Posterior vena cava (tissue), 2 donors: Measurements from ENCODE around the gene DRC3. TPM values are rescaled to one million over a fixed set of nuclear protein-coding genes. Genes with fewer than 3 reads are reported as not detected.

Experiments used
- DNase-seq: peaks from one replicate; pipeline ENCODE4 v3.0.0-alpha.2; 2020; ENCODE audit warnings: low spot score
- intact Hi-C, 2 donors: fragments of 100-400 bp; cut with DNase I; formaldehyde crosslinking; loops; one replicate each; pipeline versions ENCODE4 v1.14.1 to v1.14.2; 2022 to 2023
- total RNA-seq, 2 donors: library from RNA; stranded (reverse); fragmentation: NEBNext Ultra II Directional; extraction: Animal tissue kit (Norgen Biotek cat#: 25700); gene quantifications; one replicate each; pipeline ENCODE4 v1.2.1, GENCODE V29; 2021
- donor health status: DM: yes; HTN: yes; CAD: no.
- donor health status: DM: yes; HTN: yes; CAD: no.

DRC3 gene
- total RNA-seq, 2 donors from 2014 or later: 1.1 to 2.4 TPM

DNA sequence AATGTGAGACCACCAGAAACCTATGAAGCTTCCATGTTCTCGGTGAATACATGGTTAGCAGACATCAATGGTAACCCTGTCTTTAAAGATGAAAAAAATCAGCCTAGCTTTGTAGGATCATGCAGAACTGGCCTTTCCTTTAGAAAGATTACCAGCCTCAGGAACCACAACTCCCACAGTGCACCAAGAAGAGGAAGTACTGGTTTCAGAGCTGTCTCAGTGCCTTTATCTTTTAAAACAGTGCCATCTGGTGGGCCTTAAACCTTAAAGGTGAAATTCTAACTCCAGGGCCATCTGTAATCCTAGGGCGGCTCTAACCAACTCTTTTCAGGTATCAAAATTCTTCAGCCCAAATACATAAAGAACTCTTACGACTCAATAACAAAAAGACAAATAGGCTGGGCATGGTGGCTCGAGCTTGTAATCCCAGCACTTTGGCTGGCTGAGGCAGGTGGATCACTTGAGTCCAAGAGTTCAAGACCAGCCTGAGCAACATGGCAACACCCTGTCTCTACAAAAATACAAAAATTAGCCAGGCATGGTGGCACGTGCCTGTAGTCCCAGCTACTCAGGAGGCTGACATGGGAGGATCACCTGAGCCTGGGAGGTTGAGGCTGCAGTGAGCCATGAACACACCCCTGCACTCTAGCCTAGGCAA lies 60.9 kb downstream of the DRC3 start:
- intact Hi-C loops: loop anchor here (10.0 kb wide), 3 partner anchors 139 to 349 kb away; partner anchors contain the start of gene RAI1 (in 1 of the 2)
- DNase-seq: peak; percentile 55

DNA sequence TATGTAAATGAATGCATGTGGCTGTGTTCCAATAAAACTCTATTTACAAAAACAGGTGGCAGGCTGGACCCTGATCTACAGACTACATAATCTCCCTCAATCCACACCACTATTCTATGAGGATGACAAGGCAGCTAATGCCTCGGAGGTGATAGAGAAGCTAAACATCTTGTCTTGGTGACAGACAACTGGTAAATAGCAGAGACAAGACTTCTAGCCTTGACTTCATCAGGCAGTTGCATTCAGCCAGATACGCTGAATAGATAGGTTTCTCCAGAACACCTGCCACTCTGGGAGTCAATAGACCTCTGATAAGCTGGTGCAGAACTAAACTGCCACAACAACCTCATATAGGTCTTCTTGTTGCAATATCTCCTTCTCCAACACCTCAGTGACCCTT lies 63.0 kb downstream of the DRC3 start:
- intact Hi-C loops: loop anchor here (5.0 to 10.0 kb wide), 4 partner anchors 141 to 358 kb away; partner anchors contain the start of gene RAI1 (in 1 of the 2)
- no peak for DNase-seq

DNA sequence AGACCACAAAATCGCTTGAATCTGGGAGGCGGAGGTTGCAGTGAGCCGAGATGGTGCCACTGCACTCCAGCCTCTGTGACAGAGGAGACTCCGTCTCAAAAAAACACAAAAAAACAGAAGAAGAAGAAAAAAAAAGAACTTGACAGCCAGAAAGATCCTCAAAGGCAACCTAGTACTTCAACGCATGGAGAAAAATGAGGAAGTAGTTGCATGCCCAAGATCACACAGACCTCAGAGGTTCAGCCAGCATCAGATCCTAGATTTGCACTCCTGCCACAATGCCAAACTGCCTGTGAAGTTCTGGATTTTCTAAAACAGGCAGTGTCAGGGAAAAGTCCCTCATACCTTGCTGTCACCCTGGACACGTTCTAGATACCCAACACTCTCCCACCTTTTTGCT lies 64.8 kb downstream of the DRC3 start:
- DNase-seq: no peak

DNA sequence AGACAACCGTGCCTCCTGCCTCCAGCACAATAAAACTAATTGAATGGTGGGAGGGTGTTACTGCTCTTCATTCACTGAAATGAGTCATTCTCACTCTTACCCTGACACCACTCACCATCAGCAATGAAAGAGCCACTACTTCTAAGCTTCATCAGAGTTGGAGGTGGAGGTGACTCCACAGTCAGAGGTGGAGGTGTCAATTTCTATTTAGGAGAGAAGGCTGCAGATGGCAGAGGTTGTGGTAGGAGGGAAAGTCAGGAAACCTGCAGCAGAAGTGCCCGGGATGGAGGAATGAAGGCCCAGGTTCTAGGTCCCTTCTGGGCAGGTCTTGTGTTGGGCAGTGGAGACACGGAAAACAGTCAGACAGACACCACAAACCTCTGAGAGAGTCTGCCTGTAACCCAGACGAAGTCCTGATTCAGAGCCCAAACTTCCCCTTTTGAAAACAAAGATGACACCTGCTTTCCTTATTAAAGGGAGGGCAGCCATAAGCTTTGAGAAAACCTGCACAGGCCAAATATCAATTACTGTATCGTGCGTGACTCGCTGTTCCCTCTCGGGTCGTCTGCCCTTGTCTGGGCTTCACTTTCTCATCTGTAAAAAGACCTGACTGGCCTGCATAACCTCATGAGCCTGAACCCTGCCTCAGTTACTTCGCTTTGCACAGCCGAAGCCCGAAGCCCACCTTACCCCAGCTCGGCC lies 65.6 kb downstream of the DRC3 start:
- intact Hi-C loops: loop anchor here (5.0 to 10.0 kb wide), 4 partner anchors 143 to 361 kb away; partner anchors contain the start of gene RAI1 (in 1 of the 2)
- no peak for DNase-seq

More for the DNA sequence above, 64.8 kb downstream of the DRC3 start:
- intact Hi-C loops: loop anchor here (5.0 to 10.0 kb wide), 4 partner anchors 143 to 360 kb away; partner anchors contain the start of gene RAI1 (in 1 of the 2)

DNA sequence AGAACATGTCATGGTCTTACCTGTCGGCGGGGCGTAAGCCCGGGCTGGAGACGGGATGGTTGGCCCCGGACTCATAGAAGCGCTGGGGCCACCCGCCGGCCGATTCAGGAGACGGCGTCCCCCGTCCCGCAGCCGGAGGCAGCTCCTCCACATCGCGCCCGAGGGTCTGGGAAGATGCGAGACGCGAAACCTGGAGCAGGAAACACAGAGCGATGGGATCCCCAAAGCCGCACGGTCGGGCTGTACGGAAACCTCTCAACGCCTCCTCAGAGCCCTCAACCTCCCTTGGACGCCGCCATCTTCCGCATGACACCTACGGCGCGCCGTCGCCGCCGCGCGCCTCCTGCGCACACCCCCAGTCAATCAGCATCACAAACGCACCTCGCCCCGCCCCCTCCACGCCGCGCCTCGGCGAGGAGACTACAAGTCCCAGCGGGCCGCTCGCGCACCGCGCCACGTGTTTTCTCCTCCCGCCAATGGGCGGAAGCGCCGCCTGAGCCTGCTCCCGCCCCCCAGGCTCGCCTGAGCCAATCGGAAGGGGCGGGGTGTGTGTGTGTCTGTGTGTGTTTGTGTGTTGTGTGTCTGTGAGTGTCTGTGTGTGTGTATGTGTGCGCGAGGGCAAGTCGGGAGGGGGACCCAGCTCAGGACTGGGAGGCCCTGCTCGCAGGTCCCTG lies 66.3 kb downstream of the DRC3 start, which contains the start of the genes ATPAF2 and GID4:
Gene ATPAF2 (minus strand): TSS at position 308 of the 674 bp plus-strand sequence. CDS start 155 bp downstream, at position 153.
Gene GID4 (plus strand): TSS at position 548 of the 674 bp plus-strand sequence. CDS start 57 bp downstream, at position 605.
- peak; percentile 100 for DNase-seq
- intact Hi-C loops: loop anchor here (5.0 to 10.0 kb wide), 4 partner anchors 144 to 362 kb away; partner anchors contain the start of gene RAI1 (in 1 of the 2)

DNA sequence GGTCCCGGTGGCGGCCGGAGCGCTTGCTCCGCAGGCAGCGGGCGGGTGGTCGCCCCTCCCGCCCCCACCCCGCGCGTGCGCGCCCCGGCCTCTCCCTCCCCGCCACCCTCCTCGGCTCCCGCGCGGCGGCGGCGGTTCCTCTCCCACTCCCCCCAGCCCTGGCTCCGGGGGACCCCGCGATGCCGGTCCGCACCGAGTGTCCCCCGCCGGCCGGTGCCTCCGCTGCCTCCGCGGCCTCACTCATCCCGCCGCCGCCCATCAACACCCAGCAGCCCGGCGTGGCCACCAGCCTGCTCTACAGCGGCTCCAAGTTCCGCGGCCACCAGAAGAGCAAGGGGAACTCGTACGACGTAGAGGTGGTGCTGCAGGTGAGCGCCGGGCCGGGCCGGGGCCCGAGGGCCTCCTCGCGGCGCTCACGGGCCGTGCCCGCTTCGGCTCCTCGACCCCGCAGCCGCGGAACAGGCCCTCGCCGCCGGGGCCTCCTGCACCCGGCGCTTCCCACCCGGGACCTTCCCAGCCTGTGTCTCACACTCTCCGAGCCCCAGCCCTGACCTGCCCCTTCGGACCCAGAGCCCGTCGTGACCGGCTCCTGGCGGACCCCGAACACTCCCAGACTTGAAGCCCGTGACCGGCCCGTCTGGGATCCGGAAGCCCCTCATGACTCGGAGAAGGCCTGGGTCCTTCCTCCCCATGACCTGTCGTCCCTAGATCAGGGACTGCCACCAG lies 67.0 kb downstream of the DRC3 start:
- DNase-seq: peak; percentile 87
- intact Hi-C loops: loop anchor here (5.0 to 10.0 kb wide), 4 partner anchors 145 to 362 kb away; partner anchors contain the start of gene RAI1 (in 1 of the 2)

DNA sequence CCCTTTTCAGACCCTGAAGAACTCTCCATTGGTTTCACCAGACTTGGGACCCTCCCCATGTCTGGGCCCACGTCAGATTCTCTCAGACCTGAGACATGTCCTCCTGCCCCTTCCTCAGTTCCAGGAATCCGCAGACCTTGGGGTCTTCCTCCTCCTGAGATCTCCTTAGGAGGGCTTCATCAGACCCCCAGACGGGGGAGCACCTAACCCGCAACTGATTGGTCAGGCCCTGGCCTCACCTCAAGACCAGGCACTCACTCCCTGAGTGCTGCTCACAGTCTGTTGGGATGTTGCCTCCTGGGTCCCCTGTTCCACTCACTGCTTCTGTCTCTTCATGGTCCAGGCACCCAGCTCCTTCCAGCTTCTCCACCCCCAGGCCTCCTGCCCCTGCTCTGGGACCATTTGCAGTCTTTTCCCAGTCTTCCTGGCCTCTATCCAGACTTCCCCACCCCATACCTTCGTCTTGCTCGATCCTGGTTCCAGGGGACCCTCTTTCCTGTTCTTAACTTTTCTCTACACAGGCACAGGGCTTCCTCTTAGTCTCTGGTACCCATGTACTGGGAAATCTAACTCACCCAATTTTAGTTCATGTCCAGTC lies 67.7 kb downstream of the DRC3 start:
- no peak for DNase-seq
- intact Hi-C loops: no loop called here

DNA sequence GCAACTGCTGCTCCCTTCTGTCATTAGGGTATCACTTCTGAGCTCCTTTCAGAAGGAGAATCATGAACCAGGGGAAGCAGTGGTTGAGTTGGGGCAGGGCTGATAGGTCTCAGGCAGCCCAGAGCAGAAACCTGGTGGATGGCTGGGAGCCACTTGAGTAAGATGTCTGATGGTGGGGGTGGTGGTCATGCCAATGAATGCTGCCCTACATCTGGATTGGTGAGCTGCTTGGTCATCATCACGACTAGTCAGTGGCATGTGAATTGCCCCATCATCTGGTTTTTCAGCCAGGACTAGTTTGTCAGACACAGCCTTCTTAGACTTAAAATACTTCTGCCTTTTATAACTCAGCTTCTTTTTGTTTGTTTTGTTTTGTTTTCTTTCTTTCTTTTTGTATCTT lies 69.1 kb downstream of the DRC3 start:
- intact Hi-C loops: no loop called here
- DNase-seq: no peak

DNA sequence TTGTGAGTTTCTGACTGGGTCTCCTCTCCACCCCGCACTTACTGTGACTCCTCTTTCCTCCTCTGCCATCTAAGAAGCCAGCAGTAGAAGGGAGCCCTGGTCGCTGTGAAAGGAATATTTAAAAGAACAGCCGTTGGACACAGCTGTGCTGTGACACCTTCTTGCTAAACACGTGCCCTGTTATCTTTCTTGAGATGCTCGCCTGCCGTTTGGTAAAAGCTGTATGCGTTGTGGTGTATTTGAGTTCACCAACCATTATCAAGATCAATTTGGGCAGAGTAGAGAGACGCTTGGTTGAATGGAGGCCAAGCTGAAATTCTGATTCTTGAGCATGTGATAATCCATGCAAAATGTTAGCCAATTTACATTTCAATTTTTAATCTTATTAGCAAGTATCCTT lies 70.3 kb downstream of the DRC3 start:
- DNase-seq: no peak

DNA sequence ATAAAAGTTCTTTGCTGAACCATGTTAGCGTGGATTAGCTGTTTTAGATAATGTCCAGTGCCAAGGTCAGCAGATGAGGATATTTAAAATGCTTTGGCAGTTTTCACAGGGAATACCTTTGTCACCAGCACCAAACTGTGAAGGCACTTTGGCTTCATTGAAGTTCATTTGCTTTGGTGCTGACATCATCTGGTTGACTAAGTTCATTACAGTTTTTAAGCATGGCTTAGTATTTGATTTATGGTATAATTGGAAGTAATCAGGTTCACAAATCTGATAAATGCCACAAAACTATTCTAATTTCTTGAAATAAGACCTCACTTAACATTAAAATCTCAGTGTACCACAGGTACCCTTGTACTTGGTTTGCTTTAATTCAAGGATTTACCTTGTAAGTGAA lies 70.8 kb downstream of the DRC3 start:
- DNase-seq: no peak
- intact Hi-C loops: no loop called here

More for the DNA sequence above, 70.3 kb downstream of the DRC3 start:
- intact Hi-C loops: no loop called here

DNA sequence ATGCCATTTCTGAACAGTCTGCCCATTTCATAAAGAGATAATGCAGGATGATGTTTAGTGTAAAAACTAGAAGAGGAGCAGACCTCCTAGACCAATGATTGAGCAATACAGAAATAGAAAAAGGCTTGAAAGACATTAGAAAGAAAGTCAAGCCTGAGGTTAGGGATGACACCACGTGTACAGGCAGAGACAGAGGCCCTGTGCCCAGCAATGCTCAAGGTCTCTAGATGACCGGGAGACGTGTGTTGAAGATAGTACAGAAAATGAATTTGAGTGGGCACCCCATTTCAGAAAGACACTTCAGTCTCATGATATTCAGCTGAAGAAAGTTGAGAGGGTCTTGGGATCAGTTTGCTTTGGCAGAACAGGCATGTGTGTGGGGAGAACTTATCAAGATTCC lies 71.9 kb downstream of the DRC3 start:
- no peak for DNase-seq
- intact Hi-C loops: no loop called here

DNA sequence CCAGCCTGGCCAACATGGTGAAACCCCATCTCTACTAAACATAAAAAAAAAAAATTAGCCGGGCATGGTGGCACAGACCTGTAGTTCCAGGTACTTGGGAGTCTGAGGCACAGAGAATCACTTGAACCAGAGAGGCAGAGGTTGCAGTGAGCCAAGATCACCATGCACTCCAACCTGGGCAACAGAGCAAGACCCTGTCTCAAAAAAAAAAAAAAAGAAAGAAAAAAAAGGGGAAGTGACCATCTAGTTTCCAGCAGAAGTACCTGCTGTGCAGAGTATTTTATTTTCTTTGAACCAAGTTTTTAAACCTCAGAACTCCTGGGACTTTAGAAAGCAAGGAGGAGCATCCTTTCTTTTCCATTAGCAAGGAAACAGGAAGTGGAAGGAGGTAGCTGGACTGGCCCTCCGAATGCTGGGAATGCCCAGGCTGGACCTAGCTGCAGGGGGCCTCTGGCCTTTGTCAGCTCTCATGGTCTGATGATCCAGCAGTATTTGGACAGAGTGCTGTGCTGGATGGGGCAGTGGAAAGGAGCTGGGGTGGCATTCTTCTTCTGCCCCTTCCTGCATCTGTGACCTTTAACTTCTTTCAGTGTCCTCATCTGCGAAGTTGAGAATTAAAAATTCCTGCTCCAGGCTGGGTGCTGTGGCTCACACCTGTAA lies 73.2 kb downstream of the DRC3 start:
- no peak for DNase-seq
- intact Hi-C loops: no loop called here

DNA sequence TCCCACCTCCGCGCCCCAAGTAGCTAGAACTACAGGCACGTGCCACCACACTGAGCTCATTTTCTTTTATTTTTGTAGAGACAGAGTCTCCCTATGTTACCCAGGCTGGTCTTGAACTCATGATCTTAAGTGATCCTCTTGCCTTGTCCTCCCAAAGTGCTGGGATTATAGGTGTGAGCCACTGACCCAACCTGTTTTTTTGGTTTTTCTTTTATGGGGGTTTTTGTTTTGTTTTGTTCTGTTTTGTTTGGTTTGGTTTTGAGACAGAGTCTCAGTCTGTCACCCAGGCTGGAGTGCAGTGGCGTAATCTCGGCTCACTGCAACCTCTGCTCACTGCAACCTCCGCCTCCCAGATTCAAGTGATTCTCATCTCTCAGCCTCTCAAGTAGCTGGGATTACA lies 82.9 kb downstream of the DRC3 start:
- DNase-seq: no peak
- intact Hi-C loops: no loop called here

DNA sequence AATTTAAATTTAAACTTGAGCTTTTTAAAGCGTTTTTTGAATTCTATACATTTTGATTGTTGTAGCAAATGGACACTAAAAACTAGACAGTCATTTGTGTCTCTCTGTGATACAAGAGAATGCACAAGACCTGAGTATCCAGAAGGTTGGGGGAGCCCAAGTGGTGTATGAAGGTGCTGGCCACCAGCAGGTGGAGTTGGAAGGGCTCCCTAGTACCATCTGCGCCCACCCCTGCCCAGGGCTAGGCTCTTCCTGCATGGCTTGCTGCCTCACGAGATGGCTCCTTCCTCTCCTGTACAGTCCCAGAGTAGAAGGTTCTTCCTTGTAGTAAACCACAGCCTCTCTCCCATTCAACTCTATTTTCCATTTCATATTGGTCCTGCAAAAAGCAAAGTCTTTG lies 83.6 kb downstream of the DRC3 start:
- intact Hi-C loops: no loop called here
- DNase-seq: no peak

DNA sequence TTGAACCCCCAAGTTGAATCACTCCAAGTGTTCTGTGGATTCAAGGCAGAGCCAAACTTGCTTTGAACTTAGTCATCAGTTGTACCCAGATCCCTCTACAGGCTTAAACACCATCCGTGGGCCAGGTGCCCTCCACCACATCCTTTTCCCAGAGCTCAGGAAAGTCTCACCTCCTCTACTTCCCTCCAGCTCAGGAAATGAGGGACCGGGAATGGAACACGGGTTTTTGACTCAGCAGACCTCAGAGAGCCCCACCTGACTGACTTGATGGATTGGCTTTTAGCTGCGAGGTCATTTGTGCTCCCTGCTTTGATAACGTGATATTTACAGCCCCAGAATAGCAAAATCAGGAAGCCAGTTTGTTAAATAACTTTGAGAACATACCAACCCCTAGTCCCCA lies 86.6 kb downstream of the DRC3 start:
- intact Hi-C loops: no loop called here
- no peak for DNase-seq

DNA sequence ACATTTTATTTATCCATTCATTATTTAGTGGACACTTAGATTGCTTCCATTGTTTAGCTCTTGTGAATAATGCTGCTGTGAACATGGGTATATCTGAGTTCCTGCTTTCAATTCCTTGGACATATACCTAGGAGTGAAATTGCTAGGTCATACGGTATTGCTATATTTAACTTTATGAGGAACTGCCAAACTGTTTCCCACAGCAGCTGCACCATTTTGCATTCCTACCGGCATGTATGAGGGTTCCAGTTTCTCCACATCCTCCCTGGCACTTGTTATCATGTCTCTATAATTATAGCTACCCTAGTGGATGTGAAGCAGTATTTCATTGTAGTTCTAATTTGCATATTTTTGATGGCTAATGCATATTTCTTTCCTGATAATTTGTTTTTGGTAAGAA lies 91.4 kb downstream of the DRC3 start:
- no peak for DNase-seq
- intact Hi-C loops: no loop called here

DNA sequence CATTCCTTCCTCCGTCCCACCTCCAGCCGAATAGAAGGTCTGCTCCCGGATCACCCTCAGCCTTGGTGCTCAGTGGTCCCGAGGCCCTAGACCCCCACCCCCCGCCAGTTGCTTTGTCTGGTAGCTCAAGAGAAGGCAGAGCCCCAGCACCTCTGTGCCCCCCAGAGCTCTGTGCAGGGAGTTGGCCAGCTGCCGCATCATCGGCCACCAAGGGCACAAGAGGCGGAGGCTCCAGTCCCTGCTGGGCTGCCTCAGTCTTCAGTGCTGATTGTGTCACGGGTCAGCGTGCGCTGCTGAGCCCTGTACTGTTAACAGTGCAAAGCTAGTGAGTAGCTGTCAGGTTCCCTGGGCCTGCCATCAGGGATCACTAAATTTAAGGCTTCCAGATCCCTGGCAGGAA lies 92.9 kb downstream of the DRC3 start:
- intact Hi-C loops: no loop called here

More for the DNA sequence above, 92.9 kb downstream of the DRC3 start:
- no peak for DNase-seq
